ENCODE measurements around the gene MXI1.

DNA sequence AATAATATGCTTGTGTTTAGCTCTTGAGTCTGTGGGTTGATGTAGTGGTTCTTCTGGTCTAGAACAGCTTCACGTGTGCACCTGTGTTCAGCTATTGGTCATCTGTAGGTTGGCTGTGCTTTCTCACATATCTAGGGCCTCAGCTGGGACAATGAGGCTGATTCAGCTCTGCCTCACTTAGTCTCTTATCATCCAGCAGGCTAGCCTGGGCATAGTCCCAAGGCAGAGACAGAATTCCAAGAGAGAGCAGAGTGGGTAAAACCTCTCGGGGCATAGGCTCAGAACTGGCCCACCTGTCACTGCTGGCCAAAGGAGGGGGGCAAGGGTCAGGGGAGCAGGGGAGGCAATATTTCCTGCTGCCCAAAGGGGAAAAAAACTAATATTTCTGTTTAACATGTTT, 32.0 kb upstream of the MXI1 start:
- TF ChIP-seq, protein P1, sequence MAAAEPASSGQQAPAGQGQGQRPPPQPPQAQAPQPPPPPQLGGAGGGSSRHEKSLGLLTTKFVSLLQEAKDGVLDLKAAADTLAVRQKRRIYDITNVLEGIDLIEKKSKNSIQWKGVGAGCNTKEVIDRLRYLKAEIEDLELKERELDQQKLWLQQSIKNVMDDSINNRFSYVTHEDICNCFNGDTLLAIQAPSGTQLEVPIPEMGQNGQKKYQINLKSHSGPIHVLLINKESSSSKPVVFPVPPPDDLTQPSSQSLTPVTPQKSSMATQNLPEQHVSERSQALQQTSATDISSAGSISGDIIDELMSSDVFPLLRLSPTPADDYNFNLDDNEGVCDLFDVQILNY (CRISPR knock-in tag; IDR thresholded peaks at IDR 0.05), result no peak
- TF ChIP-seq, protein P2, sequence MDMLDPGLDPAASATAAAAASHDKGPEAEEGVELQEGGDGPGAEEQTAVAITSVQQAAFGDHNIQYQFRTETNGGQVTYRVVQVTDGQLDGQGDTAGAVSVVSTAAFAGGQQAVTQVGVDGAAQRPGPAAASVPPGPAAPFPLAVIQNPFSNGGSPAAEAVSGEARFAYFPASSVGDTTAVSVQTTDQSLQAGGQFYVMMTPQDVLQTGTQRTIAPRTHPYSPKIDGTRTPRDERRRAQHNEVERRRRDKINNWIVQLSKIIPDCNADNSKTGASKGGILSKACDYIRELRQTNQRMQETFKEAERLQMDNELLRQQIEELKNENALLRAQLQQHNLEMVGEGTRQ (CRISPR knock-in tag; IDR thresholded peaks at IDR 0.05), result no peak
- TF ChIP-seq, protein P3, sequence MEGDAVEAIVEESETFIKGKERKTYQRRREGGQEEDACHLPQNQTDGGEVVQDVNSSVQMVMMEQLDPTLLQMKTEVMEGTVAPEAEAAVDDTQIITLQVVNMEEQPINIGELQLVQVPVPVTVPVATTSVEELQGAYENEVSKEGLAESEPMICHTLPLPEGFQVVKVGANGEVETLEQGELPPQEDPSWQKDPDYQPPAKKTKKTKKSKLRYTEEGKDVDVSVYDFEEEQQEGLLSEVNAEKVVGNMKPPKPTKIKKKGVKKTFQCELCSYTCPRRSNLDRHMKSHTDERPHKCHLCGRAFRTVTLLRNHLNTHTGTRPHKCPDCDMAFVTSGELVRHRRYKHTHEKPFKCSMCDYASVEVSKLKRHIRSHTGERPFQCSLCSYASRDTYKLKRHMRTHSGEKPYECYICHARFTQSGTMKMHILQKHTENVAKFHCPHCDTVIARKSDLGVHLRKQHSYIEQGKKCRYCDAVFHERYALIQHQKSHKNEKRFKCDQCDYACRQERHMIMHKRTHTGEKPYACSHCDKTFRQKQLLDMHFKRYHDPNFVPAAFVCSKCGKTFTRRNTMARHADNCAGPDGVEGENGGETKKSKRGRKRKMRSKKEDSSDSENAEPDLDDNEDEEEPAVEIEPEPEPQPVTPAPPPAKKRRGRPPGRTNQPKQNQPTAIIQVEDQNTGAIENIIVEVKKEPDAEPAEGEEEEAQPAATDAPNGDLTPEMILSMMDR (IDR thresholded peaks at IDR 0.05), result no peak
- no peak for TF ChIP-seq FOXK1 (CRISPR knock-in tag; IDR thresholded peaks at IDR 0.05)
- no peak for TF ChIP-seq JAZF1 (CRISPR knock-in tag; IDR thresholded peaks at IDR 0.05)
- TF ChIP-seq TEAD4 (CRISPR knock-in tag; IDR thresholded peaks at IDR 0.05), result no peak
- TF ChIP-seq, protein P4, sequence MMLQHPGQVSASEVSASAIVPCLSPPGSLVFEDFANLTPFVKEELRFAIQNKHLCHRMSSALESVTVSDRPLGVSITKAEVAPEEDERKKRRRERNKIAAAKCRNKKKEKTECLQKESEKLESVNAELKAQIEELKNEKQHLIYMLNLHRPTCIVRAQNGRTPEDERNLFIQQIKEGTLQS (CRISPR knock-in tag; conservative IDR thresholded peaks at IDR 0.05), result no peak
- TF ChIP-seq CREB1 (CRISPR knock-in tag; IDR thresholded peaks at IDR 0.05), result no peak
- TF ChIP-seq RELA (CRISPR knock-in tag; IDR thresholded peaks at IDR 0.05; ENCODE audit: borderline replicate concordance), result no peak
- TF ChIP-seq, protein P5, sequence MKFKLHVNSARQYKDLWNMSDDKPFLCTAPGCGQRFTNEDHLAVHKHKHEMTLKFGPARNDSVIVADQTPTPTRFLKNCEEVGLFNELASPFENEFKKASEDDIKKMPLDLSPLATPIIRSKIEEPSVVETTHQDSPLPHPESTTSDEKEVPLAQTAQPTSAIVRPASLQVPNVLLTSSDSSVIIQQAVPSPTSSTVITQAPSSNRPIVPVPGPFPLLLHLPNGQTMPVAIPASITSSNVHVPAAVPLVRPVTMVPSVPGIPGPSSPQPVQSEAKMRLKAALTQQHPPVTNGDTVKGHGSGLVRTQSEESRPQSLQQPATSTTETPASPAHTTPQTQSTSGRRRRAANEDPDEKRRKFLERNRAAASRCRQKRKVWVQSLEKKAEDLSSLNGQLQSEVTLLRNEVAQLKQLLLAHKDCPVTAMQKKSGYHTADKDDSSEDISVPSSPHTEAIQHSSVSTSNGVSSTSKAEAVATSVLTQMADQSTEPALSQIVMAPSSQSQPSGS (CRISPR knock-in tag; IDR thresholded peaks at IDR 0.05; ENCODE audit: borderline replicate concordance, low read depth), result no peak

Measured in WTC11 (cell line).